ENCODE data around the gene VASH1.
A peak's percentile ranks its signal among the peaks of the same experiment; 100 is the strongest.

Gene VASH1

GRCh38 chr14:76772300-76773187, 11.3 kb downstream of the VASH1 start:
- DNase-seq (ENCODE audit: low read depth), result no peak

DNA sequence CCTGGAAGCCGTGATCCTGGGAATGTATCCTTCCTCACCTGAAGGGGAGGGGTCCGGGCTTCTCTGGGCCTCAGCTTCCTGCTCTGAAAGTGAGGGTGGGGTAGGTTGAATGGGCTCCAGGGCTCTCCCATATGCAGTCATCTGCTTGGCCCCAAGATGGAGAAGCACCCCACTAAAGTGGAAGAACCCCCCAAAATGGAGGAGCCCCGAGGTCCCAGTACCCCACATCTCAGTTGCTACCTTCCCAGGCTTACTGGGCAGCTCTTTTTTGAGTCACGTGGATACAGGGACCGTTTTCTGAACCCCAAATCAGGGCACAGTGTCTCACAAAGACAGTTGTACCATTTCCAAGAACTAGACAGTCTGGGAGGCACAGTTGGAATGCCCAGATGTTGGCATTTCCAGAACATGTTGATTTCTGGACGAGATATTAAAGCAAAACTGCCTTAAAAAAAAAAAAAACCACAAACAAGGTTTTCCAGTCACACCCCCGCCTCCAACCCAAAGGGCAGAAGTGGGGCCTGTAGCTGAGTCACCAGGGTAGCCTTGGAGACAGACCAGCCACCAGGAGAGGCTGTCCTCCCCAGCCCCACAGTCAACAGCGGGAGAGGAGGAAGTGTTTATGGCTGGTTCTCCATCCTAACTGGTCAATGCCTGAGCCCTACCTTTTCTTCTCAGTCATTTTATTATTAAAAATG, 12.1 kb downstream of the VASH1 start:
- peak; percentile 56 for DNase-seq (ENCODE audit: low read depth)

GRCh38 chr14:76773956-76774820, 12.9 kb downstream of the VASH1 start:
- no peak for DNase-seq (ENCODE audit: low read depth)

- DNase-seq (ENCODE audit: low read depth), result no peak
Observed at GRCh38 chr14:76774821-76775694, 13.8 kb downstream of the VASH1 start.

DNA sequence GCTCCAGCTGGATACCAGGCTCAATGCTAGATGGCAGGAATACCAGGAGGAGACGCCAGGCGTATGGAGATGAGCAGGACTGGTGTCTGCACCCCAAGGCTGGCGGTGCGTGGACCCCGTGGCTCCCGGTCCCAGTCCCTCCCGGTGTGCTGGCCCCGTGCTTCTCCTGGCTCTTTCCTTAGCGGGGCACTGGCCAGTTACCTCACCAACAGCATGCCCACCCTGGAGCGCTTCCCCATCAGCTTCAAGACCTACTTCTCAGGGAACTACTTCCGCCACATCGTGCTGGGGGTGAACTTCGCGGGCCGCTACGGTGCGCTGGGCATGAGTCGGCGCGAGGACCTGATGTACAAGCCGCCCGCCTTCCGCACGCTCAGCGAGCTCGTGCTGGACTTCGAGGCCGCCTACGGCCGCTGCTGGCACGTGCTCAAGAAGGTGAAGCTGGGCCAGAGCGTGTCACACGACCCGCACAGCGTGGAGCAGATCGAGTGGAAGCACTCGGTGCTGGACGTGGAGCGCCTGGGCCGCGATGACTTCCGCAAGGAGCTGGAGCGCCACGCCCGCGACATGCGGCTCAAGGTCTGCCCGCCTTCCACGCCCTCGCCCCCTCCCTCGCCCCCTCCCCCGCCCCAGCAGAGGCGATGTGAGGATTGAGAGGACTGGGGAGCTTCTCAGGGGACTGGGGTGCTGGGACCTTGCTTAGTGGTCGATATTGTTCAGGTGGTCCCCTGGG, 14.6 kb downstream of the VASH1 start:
- no peak for DNase-seq (ENCODE audit: low read depth)

GRCh38 chr14:76776428-76777251, 15.4 kb downstream of the VASH1 start:
- no peak for DNase-seq (ENCODE audit: low read depth)

DNA sequence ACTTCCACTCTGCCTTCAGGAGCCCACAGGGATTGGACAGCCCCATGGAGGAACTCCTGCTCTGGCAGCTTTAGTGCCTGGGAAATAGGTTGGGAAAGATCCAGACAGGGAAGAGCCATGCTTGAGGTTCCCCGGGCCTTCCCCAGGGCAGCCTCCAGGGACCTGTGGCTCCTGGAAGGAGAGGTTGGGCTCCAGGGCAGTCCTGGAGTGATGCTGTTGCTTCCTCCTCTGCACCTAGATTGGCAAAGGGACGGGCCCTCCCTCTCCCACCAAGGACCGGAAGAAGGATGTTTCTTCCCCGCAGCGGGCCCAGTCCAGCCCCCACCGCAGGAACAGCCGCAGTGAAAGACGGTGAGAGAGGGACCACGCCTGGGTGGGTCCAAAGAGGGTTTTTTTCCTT, 16.5 kb downstream of the VASH1 start:
- DNase-seq (ENCODE audit: low read depth), result no peak

GRCh38 chr14:76778546-76779215, 17.4 kb downstream of the VASH1 start:
- no peak for DNase-seq (ENCODE audit: low read depth)

DNA sequence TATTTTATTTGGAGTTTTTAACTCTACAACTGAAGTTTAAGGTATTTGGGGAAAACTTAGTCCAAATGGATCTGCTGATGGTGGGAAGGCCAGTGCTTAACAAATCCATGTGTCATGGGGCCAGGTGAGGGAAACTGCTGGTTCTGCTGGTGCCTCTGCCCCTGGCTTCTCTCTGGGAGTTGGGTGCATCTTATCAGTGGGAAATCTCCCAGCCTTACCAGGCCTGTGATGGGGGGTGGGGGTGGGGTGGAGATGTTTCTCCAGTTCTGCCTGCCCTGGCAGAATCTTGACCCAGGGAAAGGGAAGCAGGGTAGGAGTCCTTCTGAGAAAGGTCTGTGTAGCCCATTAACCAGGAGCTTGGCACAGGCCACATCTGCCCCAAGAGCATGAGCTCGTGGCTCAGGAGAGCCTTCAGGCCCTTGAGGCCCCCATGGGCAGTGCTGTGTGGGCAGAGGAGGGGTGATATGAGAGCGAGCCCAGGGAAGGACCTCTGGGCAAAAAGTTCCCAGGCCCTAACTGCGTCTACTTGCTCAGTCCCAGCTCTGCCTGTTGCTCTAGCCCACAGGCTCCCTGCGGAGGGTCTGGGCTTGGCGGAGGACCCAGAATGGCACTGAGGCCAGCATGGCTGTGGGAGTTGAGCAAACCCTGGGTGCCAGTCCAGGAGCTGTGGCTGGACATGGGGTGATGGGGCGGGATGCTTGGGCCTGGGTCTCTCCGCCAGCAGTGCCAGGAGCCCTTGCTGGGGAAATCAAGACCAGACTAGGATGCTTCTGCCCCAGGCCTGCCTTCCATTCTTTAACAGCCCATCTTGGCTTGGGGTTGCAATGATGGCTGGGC, 18.2 kb downstream of the VASH1 start:
- no peak for DNase-seq (ENCODE audit: low read depth)

GRCh38 chr14:76780058-76780345, 18.7 kb downstream of the VASH1 start:
- DNase-seq (ENCODE audit: low read depth), result no peak

DNA sequence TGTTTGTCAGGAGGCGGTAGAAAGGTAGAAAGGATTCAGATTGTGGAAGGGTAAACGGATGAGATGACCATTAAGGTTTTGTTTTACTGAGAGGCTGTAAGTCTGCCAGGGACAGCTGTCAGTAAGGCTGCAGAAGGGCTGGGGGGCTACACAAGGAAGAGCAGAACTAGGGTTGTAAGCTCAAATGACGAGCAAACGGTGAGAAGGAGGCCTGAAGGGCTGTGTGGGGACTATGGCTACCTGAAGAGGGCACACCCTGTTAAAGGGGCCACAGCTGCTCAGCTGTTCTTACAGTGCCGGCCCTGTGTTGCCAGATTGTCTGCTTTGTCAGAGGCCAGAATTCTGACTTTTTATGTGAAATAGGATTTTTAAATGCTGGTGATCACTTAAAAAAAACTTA, 19.1 kb downstream of the VASH1 start:
- DNase-seq (ENCODE audit: low read depth), result no peak

DNA sequence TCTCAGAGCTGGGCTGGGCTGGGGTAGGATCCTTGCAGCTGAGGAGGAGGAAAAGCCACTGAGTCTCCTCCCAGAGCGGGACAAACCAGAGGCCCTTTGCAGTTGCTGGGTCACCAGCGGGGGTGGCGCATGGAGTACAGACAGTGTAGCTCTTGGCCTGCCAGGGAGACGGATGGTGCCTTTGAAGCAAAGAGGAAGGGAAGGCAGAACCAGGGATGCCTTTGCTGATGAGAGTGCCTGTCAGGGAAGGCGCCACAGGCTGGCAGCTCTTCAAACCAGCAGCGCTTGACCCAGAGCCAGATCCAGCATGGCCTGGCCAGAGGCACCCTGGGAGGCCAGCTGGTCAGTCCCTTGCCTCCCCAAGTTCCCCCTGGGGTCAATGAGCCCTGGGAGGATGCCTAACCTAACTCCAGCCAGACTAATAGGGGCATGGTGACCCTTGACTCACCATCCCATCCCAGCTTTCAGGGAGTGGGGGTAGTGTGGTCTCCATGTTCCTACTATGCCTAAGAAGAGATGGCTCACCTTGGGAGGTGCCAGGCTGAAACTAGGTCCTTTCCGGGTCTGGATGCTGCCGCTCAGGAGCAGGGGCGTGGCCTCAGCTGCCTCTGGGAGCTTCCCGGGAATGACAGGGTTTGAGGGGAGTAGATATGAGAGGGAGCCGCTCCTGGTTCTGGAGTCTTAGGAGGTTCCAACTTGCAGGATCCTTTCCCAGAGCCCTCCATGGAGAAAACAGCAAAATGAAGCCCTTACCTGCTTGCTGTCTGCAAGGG, 19.8 kb downstream of the VASH1 start:
- DNase-seq (ENCODE audit: low read depth), result no peak

DNA sequence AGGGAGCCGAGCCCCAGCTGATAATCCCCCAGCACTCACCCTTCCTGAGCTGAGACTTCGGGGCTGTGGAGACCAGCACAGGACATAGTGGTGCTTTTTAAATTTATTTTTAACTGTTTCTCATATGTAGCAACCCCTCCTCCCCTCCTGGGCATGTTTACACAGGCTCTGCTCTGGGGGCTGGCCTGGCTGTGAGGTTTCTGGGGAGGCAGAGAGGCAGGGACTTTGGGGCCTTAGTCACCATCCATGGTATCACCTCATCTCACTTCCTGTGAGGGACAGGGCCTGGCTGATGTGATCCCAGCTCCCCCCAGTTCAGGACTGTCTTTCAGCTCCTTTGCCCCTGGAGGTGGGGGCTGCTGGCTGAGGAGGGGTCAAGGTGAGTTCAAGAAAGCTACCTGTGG, 20.4 kb downstream of the VASH1 start:
- no peak for DNase-seq (ENCODE audit: low read depth)

DNA sequence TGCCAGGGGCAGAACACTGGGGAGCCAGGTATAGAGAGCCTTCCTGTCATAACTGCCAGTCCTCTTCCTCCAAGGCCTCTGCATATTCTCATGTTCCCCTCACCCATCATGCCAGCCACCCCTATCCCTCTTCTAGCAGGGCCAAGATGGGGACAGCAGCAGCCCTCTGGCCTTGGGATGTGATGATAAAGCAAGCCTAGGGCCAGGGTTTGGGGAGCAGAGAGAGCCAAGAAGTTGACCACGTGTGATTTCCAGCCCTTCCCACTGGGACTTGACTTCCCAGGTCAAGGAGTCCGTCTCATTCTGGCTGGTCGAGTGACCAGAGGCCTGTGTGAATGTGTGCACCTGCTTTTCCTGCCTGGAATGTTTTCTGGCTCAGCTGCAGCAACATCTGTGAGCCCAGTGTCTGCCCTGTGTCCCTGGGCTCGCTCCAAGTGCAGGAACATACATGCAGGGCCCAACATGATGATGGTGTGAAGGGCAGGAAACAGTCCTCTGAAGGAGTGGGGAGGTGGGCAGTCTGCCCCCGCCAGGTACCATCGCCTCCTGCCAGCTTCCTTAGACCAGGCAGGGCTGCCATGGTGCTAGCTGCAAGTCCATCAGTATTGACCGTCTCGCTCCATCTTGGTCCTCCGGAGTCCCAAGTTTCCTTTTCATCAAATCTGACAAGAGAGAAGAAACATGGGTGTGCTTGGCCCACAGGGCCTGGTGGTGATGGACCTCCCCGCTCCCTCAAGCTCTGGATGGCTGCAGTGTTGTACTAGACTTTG, 21.0 kb downstream of the VASH1 start:
- no peak for DNase-seq (ENCODE audit: low read depth)

- no peak for DNase-seq (ENCODE audit: low read depth)
Observed at GRCh38 chr14:76782885-76783566, 21.8 kb downstream of the VASH1 start.

DNA sequence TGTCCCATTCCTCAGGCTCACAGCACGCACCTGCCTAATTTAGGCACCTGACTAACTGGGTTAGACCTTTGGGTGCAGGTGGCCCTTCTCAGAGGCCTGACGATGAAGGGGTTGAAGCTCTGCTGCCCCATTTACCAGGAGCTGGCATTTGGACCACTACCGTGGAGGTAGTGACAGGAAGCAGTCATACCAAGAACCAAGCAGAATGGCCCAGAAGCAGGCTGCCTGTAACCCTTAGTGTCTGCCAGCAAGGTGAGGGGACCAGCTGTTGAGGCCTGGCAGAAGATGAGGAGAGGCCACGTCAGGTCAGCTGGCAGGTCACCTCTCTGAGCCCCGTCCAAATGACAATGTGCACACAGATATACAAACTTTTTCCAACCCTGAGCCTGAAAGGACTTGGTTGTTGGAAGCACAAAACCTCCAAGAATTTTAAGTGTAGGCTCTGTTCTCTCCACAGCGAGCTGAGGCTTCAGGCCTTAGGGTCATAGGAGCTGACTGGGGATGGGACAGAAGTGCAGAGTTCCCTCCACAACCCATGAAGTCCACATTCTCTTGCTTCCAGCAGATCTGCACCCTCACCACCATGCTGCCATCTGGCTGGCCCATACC, 23.1 kb downstream of the VASH1 start:
- no peak for DNase-seq (ENCODE audit: low read depth)

All from fibroblast of the conjunctiva (primary cell).